ENCODE results near the gene HAND2.

The HAND2 gene

DNA sequence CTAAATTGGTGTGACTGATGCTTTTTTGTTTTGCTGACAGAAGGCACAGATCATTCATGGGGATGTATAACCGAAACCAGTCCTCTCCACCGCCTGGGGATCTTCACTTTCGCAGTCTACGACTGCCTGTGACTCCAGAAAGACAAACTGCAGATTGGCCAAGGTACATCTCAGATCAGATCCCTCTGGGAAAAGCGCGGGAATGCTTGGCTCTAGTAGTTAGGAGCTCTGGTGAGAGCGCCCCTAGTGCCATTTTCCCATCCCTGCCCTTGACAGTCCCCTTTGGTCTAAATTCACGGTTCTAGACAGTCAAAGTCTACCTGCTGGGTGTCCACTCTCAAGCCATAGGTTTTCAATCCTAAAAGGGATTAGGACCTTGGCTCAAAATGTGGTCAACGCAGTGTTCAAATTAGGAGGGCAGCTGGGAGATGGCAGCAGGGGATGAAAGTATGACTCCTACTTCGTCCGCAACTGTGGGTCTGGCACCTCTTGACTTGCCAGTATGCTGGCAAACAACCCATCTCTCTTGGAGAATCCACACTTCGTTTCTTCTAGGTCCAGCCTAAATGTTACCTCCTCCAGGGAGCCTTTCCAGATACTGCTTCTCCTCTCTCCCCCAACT, 6.9 kb upstream of the HAND2 start:
- no peak for DNase-seq (ENCODE audit: extremely low read depth in 1 of 2, low read depth in 1 of 2)

DNA sequence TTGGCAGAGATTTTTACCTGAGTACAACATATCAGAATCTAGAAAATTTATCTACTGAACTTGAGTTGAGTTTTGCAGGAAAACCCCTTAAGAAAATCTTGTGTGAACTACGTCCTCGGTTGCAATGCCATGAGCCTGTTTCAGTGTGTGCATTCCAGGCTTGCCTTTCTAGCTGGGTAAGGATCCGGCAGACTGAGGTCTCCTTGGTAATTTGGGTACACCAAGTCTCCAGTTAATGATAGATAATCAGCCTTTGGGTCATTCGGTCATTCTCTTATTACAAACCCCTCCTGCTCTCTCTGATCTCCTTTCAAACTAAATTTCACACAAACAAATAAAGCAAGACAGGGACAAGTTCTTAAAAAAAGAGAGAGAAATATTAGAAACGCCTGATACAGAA, 5.9 kb upstream of the HAND2 start:
- DNase-seq (ENCODE audit: extremely low read depth in 1 of 2, low read depth in 1 of 2), result no peak

DNA sequence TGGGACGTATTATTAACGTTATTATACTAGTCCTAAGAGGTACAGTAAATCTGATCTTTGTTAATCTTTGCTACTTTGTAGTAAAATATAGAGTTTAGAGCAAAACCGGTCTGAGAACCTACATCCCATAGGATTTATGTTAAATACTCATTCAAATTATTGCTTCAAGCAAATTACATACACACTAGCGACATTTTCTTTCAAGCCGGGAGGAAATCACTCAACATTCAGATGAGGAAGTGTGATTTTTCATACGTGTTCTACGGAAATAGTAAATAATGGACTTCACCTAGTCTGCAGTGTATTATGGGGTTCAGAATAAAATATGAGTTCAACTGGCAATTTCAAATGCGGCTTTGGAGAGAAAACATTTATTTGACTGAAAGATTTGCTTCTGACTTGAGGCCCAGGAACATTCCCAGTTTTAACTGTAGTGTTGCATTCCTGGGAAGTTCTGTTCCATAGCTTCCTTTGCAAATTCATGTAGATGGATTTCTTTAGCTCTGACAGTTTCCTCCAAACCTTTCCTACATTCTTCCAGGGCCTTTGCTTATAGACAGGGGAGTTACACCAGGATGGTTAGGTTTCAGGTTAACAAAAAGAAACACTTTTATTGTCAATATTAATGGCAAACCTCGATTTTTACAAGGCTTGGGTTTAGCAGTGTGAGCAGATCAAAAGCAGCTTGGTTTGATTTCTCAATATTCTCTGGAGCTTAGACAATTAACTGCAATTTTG, 5.3 kb upstream of the HAND2 start:
- DNase-seq (ENCODE audit: extremely low read depth in 1 of 2, low read depth in 1 of 2), result no peak

DNA sequence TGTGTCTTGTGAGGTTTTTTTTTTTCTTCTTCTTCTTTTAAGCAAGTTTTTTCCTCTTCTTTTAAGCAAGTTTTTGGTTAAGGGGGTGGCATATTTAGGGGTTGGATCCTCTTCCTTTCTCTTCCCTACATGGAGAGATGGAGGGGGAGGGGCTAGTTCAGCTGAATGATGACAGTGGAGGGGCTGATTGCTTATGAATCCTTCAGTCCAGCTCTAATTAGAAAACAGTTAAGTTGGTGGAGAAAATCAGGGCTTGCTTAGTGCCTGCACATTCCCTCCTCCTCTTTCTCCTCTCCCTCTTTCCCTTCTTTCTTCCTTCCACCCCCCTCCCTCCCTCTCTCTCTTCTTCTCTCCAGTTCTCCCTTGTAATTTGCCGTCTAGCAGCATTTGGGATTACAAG, 4.4 kb upstream of the HAND2 start:
- no peak for DNase-seq (ENCODE audit: extremely low read depth in 1 of 2, low read depth in 1 of 2)

DNA sequence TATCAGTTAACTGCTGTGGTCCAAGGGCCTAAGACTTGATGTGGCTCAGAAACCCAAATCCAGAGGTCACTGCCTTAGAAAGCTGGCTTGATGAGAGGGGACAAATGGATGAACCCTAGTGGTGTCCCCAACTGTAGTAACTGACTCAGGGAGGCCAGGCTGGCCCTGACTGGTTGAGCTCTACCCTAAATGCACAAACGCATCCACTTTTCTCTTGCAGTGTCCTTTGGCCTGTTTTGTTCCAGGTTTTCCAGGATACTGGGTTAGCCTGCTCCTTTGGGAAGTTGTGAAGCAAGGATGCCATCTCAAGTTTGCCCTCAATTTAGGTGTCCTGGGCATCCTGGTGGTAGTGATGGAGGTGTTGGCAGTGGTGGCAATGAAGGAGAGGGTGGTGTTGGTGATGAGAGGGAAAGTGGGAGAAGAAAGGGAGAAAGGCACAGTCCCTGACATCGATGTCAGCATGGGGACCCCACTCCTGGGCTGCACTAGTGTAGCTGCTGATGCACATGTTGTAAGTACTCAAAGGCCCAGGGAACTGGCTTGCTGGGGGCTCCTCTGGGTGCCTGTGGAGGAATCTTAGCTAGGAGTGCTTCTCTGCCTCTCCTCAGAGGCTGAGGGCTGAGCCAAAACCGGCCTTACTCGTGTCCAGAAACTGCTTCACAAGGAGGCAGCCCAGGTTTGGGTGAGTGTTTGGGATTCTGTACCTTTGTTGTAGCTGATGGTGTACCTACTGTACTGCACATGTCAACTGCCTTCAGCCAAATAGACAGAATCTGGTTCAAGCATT, 2.9 kb upstream of the HAND2 start:
- DNase-seq (ENCODE audit: extremely low read depth in 1 of 2, low read depth in 1 of 2), result no peak

DNA sequence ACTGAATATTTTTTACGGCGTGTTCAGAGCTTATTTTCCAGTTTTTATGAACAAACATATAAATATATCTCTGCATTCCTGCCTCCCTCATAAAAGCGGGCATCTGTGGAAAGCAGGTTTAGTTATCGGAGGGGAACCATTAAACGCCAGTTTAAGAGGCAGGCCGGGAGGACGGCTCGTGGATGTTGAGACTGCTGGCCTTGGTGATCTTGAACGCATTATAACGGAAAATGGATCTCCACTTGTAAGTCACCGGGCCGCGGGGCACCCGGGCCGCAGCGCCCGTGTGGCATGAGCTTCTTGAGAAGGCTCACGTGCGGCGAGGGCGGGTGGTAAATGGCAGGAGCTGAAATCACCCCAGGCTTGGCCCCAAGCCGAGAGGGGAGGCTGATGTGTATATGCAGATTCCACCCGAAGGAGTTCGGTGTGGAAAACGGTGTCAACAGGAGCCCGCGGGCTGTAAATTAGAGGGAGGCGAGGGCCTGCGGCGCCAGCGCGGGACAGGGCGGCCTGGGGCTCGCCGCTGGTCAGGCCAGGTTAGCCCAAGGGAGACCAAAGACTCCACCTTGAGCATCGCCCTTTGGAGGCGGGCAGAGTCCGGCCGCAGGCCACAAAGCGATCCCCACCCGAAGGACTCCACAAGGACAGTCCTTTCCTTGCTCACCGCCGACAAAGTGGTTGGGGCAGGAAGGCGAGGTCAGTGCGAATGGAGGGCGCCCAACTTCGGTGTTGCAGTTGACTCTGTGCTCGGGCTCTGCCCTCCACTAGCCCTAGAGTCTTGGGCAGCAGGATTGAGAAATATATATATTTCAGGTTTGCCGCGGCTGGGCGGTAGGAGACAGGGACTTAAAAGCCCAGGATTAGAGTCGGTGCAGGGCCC, 1.3 kb upstream of the HAND2 start:
- no peak for DNase-seq (ENCODE audit: extremely low read depth in 1 of 2, low read depth in 1 of 2)

DNA sequence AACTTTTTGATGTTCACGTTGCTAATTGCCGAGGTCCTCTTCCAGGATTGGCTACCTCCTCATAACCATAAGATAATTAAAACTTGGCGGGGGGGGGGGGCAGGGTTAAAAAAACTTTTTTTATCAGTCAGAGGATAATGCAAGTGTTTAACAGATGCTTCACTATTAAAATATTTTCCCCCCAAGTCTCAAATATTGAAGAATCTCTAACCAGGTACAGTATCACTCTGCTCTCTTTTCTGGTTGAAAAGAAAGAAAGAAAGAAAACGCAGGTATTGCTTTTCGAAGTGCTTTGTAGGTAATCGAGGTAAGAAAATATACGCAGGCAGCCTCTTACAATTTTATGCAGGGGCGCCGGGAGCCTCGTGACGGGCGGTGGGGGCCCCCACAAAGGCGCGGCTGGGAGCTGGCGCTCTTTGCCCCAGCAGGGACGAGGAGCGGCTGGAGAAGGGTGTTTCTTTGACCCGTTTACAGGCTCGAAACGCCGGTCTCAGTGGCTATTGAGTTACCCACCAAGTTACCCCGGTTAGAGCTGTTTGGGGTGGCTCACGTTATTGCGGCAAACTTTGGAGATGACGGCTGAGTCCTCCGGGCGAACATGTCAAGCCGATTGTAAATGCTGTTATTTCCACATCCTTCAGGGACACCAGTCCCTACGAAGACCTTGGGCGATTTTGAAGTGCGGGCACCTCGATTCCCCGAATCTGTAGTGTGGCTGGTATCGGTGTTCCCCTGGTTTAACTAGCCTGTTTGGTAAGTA, 477 bp upstream of the HAND2 start:
- DNase-seq (ENCODE audit: extremely low read depth in 1 of 2, low read depth in 1 of 2), result no peak

DNA sequence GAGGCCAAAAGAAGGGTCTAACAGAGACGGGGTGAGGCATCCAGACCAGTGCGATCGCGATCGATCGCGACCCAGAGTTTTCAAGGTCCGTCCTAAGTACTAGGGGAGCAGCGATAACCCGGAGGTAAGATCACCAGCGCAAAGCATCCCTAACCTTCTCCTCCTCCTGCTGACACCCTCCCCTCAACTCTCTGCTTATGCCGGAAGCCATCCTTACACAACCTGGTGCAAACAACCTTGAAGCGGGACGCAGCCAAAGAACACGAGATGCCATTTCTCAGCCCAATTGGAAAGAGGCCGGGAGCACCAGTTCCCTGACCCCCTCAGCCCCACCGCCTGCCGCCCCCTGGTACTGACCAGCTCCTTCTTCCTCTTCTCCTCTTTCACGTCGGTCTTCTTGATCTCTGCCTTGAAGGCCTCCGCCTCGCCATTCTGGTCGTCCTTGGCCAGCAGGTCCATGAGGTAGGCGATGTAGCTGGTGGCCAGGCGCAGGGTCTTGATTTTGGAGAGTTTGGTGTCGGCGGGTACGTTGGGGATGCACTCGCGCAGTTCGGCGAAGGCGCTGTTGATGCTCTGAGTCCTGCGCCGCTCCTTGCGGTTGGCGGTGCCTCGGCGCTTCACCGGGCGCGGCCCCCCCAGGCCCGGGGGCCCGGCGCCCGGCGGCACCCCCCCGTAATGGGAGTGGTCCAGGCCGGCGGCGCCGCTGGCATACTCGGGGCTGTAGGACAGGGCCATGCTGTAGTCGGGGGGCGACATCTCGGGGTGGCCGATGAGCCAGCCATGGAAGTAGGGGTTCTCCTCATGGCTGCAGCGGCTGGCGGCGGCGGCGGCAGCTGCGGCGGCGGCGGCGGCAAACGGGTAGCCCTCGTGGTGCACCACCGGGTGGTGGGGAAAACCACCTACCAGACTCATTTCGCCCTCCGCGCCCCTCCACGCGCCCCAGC, 1.4 kb downstream of the HAND2 start:
- no peak for DNase-seq (ENCODE audit: extremely low read depth in 1 of 2, low read depth in 1 of 2)

DNA sequence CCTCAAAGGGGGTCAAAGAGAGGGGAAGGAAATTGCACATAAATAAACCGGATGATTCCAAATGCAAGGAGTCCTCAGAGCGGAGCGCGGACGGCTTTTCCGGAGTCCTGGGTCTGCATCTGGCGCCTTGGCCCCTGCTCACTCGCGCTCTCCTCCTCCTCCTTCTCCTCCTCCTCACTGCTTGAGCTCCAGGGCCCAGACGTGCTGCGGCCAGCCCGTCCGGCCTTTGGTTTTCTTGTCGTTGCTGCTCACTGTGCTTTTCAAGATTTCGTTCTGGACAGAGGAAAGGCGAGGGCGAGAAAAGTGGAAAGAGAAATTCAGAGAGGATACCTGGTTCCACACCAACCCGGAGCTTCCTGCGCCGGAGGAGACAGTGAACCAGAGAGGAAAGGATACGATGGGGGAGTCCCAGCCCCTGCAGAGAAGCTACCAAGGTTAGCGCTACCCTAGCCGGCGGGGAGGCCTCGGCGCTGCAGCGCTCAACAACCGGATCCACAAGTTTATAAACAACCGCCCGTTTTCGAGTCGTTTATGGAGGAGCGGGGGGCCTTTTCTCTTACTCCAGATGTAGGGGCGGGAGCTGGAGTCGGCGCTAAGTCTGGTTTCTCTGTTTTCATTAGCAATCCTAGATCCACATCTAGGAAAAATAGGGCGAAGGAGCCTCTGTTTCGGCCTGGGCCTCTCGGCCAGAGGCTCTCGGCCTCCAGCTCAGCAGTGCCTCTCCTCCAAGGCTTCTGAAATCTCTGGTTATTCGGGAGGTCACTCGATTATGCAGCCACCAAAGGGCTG, 2.7 kb downstream of the HAND2 start:
- no peak for DNase-seq (ENCODE audit: extremely low read depth in 1 of 2, low read depth in 1 of 2)

DNA sequence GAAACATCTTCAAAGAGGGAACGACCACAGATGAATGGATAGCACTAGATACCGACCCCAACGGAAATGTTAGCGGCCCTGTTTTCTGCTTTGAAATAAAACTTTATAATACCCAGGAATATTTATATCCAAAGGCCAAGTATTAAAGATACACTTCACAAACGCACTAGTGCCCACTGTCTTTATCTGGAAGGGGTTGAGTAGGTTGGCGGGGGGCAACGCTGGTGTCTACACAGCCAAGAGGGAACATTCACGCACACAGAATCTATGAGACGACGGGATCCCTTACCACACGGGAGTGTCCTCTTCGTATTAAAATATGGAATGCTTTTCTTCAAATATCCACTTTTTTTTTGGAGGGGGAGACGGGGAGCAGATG, 3.3 kb downstream of the HAND2 start:
- DNase-seq (ENCODE audit: extremely low read depth in 1 of 2, low read depth in 1 of 2), result no peak

DNA sequence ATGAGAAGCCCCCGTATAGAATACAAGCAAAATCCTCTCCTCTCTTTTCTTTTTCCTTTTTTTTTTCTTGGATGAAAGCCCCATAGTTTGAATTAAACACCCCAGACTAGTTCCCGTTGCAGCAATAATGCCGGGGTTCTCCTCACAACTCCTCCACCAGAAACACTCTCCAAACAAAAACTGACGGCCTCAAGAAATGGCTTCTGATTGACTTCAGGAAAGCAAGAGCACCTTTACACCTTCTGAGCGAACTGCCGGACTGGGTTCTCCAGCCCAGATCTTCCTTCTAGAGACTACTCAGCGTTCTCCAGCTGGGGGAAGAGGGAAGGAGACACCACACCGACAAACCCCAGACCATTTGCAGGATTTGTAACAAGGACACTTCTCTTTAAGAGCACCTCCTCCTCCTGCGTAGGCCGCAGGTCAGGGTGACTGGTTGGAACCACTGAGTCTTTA, 4.0 kb downstream of the HAND2 start:
- DNase-seq (ENCODE audit: extremely low read depth in 1 of 2, low read depth in 1 of 2), result no peak

DNA sequence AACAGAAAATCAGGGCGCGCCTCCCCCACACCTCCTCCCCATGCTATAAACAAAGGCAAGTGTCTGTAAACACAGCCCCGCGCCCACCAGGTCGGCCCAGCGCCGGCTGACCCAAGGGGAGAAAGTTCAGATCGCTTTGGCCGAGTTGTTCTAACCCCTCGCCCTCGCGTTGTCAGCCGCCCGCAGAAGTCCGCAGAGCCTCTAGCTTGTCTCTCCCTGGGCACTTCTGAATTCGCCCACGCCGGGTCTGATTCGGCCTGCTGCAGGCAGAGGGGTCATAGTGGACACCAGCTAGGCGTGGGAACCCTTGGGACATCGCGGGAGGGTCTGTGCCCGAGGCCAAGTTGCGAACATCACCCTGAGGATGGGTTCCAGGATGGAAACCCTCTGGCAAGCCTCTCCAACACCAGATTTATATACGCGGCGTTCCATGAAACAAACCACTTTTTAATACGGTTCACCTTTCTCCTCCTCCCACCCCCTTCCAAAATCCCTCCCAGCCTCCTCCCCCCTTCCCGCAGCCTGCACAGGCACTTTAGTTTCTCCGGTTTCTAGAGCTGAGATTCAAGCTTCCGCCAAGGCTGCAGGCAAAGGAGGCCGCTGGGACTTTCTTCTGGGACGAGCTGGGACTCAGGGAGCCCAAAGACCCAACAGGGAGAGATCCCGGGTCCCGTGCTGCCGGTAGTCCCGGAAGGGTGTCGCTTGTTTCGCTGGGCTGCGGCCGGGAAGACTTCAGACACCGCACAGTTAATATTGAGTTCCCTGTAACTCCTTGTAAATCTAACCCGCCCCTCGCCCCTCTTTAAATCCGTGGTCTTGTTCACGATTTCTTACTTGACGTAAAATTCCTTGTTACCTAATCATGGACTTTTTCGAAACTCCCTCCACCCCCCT, 4.7 kb downstream of the HAND2 start:
- no peak for DNase-seq (ENCODE audit: extremely low read depth in 1 of 2, low read depth in 1 of 2)

DNA sequence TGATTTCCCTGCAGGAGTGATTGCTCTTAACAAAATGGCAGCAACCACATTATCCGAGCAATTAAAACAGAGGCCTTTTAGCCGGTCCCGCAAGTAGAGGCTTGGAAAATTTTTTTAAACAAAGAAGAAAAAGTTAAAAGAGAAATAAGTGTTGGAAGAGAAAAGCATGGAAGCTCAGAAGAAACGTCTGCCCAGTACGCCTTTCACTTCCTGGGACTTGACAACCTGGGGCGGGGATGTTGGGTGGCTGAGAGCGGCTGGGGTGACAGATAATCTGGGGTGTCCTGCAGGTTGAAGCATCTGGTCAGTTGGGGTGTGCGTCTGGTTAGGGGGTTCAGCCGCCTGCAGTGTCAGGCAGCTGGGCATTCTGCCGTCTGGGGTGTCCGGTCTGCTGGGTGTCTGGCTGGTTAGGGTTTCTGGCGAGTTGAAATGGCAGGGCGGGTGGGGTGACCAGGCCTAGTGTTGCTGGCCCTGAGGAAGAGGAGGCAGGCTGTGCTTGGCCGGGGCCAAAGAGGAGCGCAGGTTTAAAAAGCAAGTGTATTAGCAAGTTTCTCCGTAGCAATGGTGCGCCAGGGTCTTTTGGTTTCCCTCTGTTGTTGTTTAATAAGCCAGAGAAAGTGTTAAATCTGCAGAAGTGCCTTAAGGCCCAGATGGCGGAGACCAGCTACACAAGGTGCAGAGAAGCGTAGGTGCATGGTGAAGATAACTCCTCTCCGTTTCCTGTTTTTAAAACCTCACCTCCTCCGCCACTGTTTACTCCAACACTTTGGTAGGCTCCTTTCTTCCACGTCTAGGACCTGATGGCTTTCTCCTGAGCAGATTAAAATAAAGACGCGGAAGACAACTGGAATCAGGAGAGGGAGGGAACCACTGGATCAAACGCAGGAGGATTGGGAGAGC, 5.6 kb downstream of the HAND2 start:
- no peak for DNase-seq (ENCODE audit: extremely low read depth in 1 of 2, low read depth in 1 of 2)

DNA sequence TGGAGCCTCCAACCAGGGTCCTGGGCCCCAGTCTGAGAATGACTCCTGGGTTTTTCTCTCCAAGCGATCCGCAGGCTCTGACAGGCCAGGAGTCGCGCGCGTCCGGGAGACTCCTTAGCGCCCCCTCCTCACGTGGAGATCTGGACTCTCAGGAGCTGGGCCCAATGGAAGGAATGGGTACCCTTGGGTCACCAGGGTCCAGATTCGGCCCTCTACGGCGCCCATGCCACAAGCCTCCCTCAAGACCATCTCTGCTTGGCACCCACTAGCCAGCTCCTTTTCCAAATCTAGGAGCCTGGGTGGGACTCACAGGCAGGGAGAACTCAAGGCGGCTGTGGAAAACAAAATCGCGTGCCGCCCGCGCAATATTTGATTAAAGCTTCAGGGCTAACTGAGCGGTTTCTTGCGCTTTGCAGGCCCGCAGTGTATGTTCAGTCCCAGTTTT, 7.1 kb downstream of the HAND2 start:
- no peak for DNase-seq (ENCODE audit: extremely low read depth in 1 of 2, low read depth in 1 of 2)

DNA sequence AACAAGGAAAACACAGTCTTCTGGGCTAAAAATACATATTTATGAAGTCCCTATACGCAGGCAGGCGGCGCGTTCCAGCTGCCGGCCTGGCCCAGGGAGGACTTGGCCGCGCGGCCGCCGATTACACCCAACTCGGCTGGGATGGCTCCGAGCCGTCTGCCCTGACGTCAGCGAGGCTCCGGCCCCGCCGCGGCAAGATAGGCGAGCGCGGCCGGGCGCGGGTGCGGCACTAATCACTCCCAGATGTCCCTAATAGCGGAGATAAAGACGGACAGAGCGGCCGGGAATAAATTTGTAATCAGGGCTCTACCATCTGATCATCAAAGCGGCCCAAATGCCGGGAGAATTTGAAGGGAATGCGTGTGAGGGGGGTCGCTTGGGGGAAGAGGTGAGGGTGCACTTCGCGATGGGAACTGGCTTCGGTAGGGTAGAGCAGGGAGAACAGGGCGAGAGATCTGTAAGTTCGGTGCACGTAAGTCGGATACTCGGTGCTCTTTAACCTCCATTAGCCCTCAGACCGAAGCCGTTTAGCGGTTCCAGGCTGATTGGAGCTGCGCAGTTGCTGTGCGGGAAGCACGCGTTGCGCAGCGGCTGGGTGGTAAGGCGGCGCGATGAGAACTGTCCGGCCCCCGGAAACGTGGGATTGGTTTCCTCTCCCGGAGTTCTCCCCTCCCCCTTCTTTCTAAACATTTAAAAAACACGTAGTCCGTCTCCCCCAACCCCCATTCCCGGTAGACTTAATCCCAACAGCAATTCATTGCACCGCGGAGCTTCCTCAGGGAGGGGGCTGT, 7.7 kb downstream of the HAND2 start:
- DNase-seq (ENCODE audit: extremely low read depth in 1 of 2, low read depth in 1 of 2), result no peak
